HepG2 (cell line): ENCODE data around the gene POMT1. TPM values are rescaled to one million over a fixed set of nuclear protein-coding genes. Genes with fewer than 3 reads are reported as not detected.

Experiments used
- FOSL1 ChIP-seq: sonication (generic); formaldehyde crosslinking; IDR thresholded peaks from 2 replicates; pipeline ENCODE4 v1.9.0; 2021; ENCODE audit warnings: missing genetic modification reagents, borderline replicate concordance
- FUBP1 ChIP-seq: sonication (generic); formaldehyde crosslinking; IDR thresholded peaks from 2 replicates; pipeline ENCODE4 v1.5.1; 2020; ENCODE audit warnings: missing genetic modification reagents, mild to moderate bottlenecking, borderline replicate concordance
- HNRNPH1 ChIP-seq: fragments of 200-400 bp; formaldehyde crosslinking; optimal IDR thresholded peaks from 2 replicates; pipeline ENCODE3; 2017; ENCODE audit warnings: mild to moderate bottlenecking, low read depth, low read length
- KDM1A ChIP-seq: IDR thresholded peaks from 2 replicates; pipeline ENCODE4 v1.6.1; 2016; ENCODE audit warnings: missing compliant biosample characterization
- MTERF4 ChIP-seq: sonication (generic); formaldehyde crosslinking; IDR thresholded peaks from 2 replicates; pipeline ENCODE4 v1.8.0; 2023; ENCODE audit warnings: mild to moderate bottlenecking, missing genetic modification reagents
- MXI1 ChIP-seq: IDR thresholded peaks from 3 replicates; pipeline ENCODE4 v1.6.1; 2012; ENCODE audit warnings: low read depth, low read length, inconsistent platforms, borderline replicate concordance
- NR3C1 ChIP-seq: sonication (generic); formaldehyde crosslinking; IDR thresholded peaks from 2 replicates; pipeline ENCODE4 v1.4.0; 2020; ENCODE audit warnings: missing genetic modification reagents
- PAF1 ChIP-seq: IDR thresholded peaks from 2 replicates; pipeline ENCODE4 v1.6.1; 2016; ENCODE audit warnings: missing genetic modification reagents, missing compliant biosample characterization
- POGZ ChIP-seq: sonication (generic); formaldehyde crosslinking; IDR thresholded peaks from 2 replicates; pipeline ENCODE4 v1.4.0; 2020; ENCODE audit warnings: mild to moderate bottlenecking, missing genetic modification reagents
- SMC3 ChIP-seq: IDR thresholded peaks from 2 replicates; pipeline ENCODE4 v1.6.1; 2011; ENCODE audit warnings: low read length, improper control_type of control experiment
- SRSF4 ChIP-seq: fragments of 200-400 bp; formaldehyde crosslinking; IDR thresholded peaks from one replicate; pipeline ENCODE4 v1.6.1; 2018; ENCODE audit warnings: mild to moderate bottlenecking, low read depth, low read length, moderate library complexity; ENCODE audit not compliant: poor library complexity, severe bottlenecking
- TP53 ChIP-seq: sonication (generic); formaldehyde crosslinking; conservative IDR thresholded peaks from 2 replicates; pipeline ENCODE4 v1.4.0; 2020; ENCODE audit warnings: missing genetic modification reagents
- ZBTB42 ChIP-seq: sonication (generic); formaldehyde crosslinking; IDR thresholded peaks from 2 replicates; pipeline ENCODE4 v1.5.0; 2020; ENCODE audit warnings: mild to moderate bottlenecking, missing genetic modification reagents
- ZC3H13 ChIP-seq: sonication (generic); formaldehyde crosslinking; IDR thresholded peaks from 2 replicates; pipeline ENCODE4 v1.8.1; 2023; ENCODE audit warnings: mild to moderate bottlenecking, missing genetic modification reagents, moderate library complexity
- ZNF280D ChIP-seq: sonication (generic); formaldehyde crosslinking; IDR thresholded peaks from 2 replicates; pipeline ENCODE4 v1.5.1; 2020; ENCODE audit warnings: mild to moderate bottlenecking, missing genetic modification reagents
- ZNF33B ChIP-seq: sonication (generic); formaldehyde crosslinking; IDR thresholded peaks from 2 replicates; pipeline ENCODE4 v1.5.1; 2020; ENCODE audit warnings: mild to moderate bottlenecking, missing genetic modification reagents
- ZNF496 ChIP-seq: sonication (generic); formaldehyde crosslinking; IDR thresholded peaks from 2 replicates; pipeline ENCODE4 v1.8.1; 2023; ENCODE audit warnings: mild to moderate bottlenecking, moderate library complexity, missing genetic modification reagents; ENCODE audit not compliant: insufficient replicate concordance
- ZNF547 ChIP-seq: sonication (generic); formaldehyde crosslinking; IDR thresholded peaks from 2 replicates; pipeline ENCODE4 v1.5.1; 2020; ENCODE audit warnings: mild to moderate bottlenecking, missing genetic modification reagents
- ZNF614 ChIP-seq: IDR thresholded peaks from 2 replicates; pipeline ENCODE4 v1.6.1; 2018; ENCODE audit warnings: missing biosample characterization, missing genetic modification reagents, inconsistent platforms, borderline replicate concordance
- ZNF616 ChIP-seq: sonication (generic); formaldehyde crosslinking; IDR thresholded peaks from 2 replicates; pipeline ENCODE4 v1.5.0; 2020; ENCODE audit warnings: low read depth, mild to moderate bottlenecking, missing genetic modification reagents
- polyA plus RNA-seq, 8 experiments: library from polyadenylated mRNA; depleted of rRNA in 3 of 8; stranded (reverse) in 7 of 8; unstranded in 1 of 8; fragments of >200 nt; fragmentation: Illumina TruSeq in 4 of 8; extraction: Trizol in 4 of 8; gene quantifications; 2 replicates each; pipeline versions ENCODE4 v1.2.1 to v1.2.3, GENCODE V29; 2011 to 2016; ENCODE audit warnings: low read depth in 4 of 8, missing spikeins in 1 of 8, mixed read lengths in 1 of 8; ENCODE audit not compliant: insufficient read depth in 1 of 8
- total RNA-seq, 5 experiments: library from RNA; depleted of rRNA; stranded (reverse); fragments of >200 nt; fragmentation: Illumina TruSeq; extraction: Trizol; gene quantifications; 2 replicates each; pipeline ENCODE4 v1.2.3, GENCODE V29; 2016; ENCODE audit warnings: low read depth in 1 of 5

The POMT1 gene
- total and polyA plus RNA-seq, 2 of the 13 experiments (the other 11 are each of a cell fraction or from before 2014, with no cell fraction given) = 21.6 to 22.7 TPM

- TF ChIP-seq FUBP1 (CRISPR knock-in tag) = no peak; the same call in 1 of the 2 replicates
- no peak for TF ChIP-seq NR3C1
- no peak for TF ChIP-seq ZNF33B (CRISPR knock-in tag)
- peak; percentile 66; the same call in 1 of the 2 replicates for TF ChIP-seq ZC3H13 (CRISPR knock-in tag)
- TF ChIP-seq FOSL1 (CRISPR knock-in tag) = no peak
- TF ChIP-seq MTERF4 (CRISPR knock-in tag) = 0 out of 2 replicates have a peak, but pooled peaks have one; percentile 70
- no peak for TF ChIP-seq HNRNPH1
- no peak for TF ChIP-seq ZNF496 (CRISPR knock-in tag)
- TF ChIP-seq ZNF280D = peak; percentile 64; the same call in 1 of the 2 replicates
- peak; percentile 33; the same call in 1 of the 3 replicates for TF ChIP-seq MXI1
- TF ChIP-seq ZNF547 (CRISPR knock-in tag) = no peak
- TF ChIP-seq ZNF616 = no peak
- TF ChIP-seq SMC3 = no peak
- no peak for TF ChIP-seq KDM1A
- TF ChIP-seq POGZ (CRISPR knock-in tag) = peak; percentile 76
- no peak for TF ChIP-seq ZNF614 (CRISPR knock-in tag)
- TF ChIP-seq SRSF4 = no peak
- no peak for TF ChIP-seq ZBTB42 (CRISPR knock-in tag)
- TF ChIP-seq PAF1 (CRISPR knock-in tag) = no peak
- TF ChIP-seq TP53 = no peak
Measured at GRCh38 chr9:131545003-131545785, 42.5 kb downstream of the POMT1 start, which contains the start of gene PRRT1B (continued).
